ENCODE results near the gene GDF9. TPM values are rescaled to one million over a fixed set of nuclear protein-coding genes. Genes with fewer than 3 reads are reported as not detected.
A peak's percentile ranks its signal among the peaks of the same experiment; 100 is the strongest.

GDF9 gene
- polyA plus RNA-seq, 4 donors = 0.32 to 0.67 (median 0.34) TPM; not detected in 1

GRCh38 chr5:132839426-132840301, 26.6 kb downstream of the GDF9 start:
- H3K36me3 ChIP-seq (ENCODE audit: control insufficient read depth in 3 of 3, insufficient read depth in 2 of 3, low read depth in 1 of 3, low read length in 3 of 3) = no peaks in the 10 kb centered on the region
- no peaks in the 10 kb centered on the region for H3K9me3 ChIP-seq (ENCODE audit: control insufficient read depth in 2 of 2, insufficient read depth in 1 of 2, low read depth in 1 of 2, low read length in 1 of 2)
- peak overlapping the region; percentile 43 to 90 (median 86) for H3K27ac ChIP-seq (ENCODE audit: low read depth in 1 of 3, low read length in 2 of 3)
- no peak overlapping the region for H3K4me3 ChIP-seq (ENCODE audit: low read depth in 1 of 3, low read length in 3 of 3)
- peak; percentile 84 to 88 for DNase-seq
- peaks cover 6 to 53% (median 7%) of the 10 kb centered on the region in 3 donors for H3K4me1 ChIP-seq (ENCODE audit: control insufficient read depth in 3 of 3, insufficient read depth in 2 of 3, low read depth in 1 of 3, low read length in 2 of 3)
- no peak for FAIRE-seq
- no peaks in the 10 kb centered on the region for H3K27me3 ChIP-seq (ENCODE audit: control insufficient read depth in 3 of 3, insufficient read depth in 3 of 3, low read length in 3 of 3)
- WGBS, 3 donors = 21 to 51% (median 41%) methylated on average over 8 of the region's 8 CpGs

- FAIRE-seq = no peak
- H3K9me3 ChIP-seq (ENCODE audit: control insufficient read depth in 2 of 2, insufficient read depth in 1 of 2, low read depth in 1 of 2, low read length in 1 of 2) = no peaks in the 10 kb centered on the region
- peak in 1 of 2 donors; percentile 45 for DNase-seq
These were observed 27.6 kb downstream of the GDF9 start for GRCh38 chr5:132838516-132839282.

GRCh38 chr5:132837868-132838267, 28.4 kb downstream of the GDF9 start:
- 6 to 56% (median 30%) methylated on average over 2 of the region's 2 CpGs for WGBS, 3 donors
- no peaks in the 10 kb centered on the region for H3K36me3 ChIP-seq (ENCODE audit: control insufficient read depth in 3 of 3, insufficient read depth in 2 of 3, low read depth in 1 of 3, low read length in 3 of 3)
- DNase-seq = peak; percentile 73 to 83

More at GRCh38 chr5:132838516-132839282, 27.6 kb downstream of the GDF9 start:
- no peaks in the 10 kb centered on the region for H3K27me3 ChIP-seq (ENCODE audit: control insufficient read depth in 3 of 3, insufficient read depth in 3 of 3, low read length in 3 of 3)
- H3K36me3 ChIP-seq (ENCODE audit: control insufficient read depth in 3 of 3, insufficient read depth in 2 of 3, low read depth in 1 of 3, low read length in 3 of 3) = no peaks in the 10 kb centered on the region
- peak overlapping the region in 2 of 3 donors; percentile 86 to 90 for H3K27ac ChIP-seq (ENCODE audit: low read depth in 1 of 3, low read length in 2 of 3)
- H3K4me1 ChIP-seq (ENCODE audit: control insufficient read depth in 3 of 3, insufficient read depth in 2 of 3, low read depth in 1 of 3, low read length in 2 of 3) = peaks cover 6 to 53% (median 7%) of the 10 kb centered on the region in 3 donors
- 30 to 65% (median 41%) methylated on average over 3 of the region's 3 CpGs for WGBS, 3 donors
- no peak overlapping the region for H3K4me3 ChIP-seq (ENCODE audit: low read depth in 1 of 3, low read length in 3 of 3)

GRCh38 chr5:132836852-132837251, 29.4 kb downstream of the GDF9 start:
- Histone ChIP-seq H3K4me1 (ENCODE audit: control insufficient read depth in 3 of 3, insufficient read depth in 2 of 3, low read depth in 1 of 3, low read length in 2 of 3) (peaks cover 6 to 53% (median 7%) of the 10 kb centered on the region in 3 donors), H3K9me3 (ENCODE audit: control insufficient read depth in 2 of 2, insufficient read depth in 1 of 2, low read depth in 1 of 2, low read length in 1 of 2) (no peaks in the 10 kb centered on the region), H3K27me3 (ENCODE audit: control insufficient read depth in 3 of 3, insufficient read depth in 3 of 3, low read length in 3 of 3) (no peaks in the 10 kb centered on the region), H3K4me3 (ENCODE audit: low read depth in 1 of 3, low read length in 3 of 3) (no peak overlapping the region), H3K27ac (ENCODE audit: low read depth in 1 of 3, low read length in 2 of 3) (peak overlapping the region in 2 of 3 donors; percentile 24 to 86), H3K36me3 (ENCODE audit: control insufficient read depth in 3 of 3, insufficient read depth in 2 of 3, low read depth in 1 of 3, low read length in 3 of 3) (no peaks in the 10 kb centered on the region)
- no peak for FAIRE-seq
- WGBS, 3 donors = 89 to 100% (median 93%) methylated on average over 1 of the region's 1 CpG
- no peak for DNase-seq

More at GRCh38 chr5:132837868-132838267, 28.4 kb downstream of the GDF9 start:
- Histone ChIP-seq H3K27me3 (ENCODE audit: control insufficient read depth in 3 of 3, insufficient read depth in 3 of 3, low read length in 3 of 3) (no peaks in the 10 kb centered on the region), H3K27ac (ENCODE audit: low read depth in 1 of 3, low read length in 2 of 3) (peak overlapping the region in 2 of 3 donors; percentile 86 to 90), H3K9me3 (ENCODE audit: control insufficient read depth in 2 of 2, insufficient read depth in 1 of 2, low read depth in 1 of 2, low read length in 1 of 2) (no peaks in the 10 kb centered on the region), H3K4me3 (ENCODE audit: low read depth in 1 of 3, low read length in 3 of 3) (no peak overlapping the region), H3K4me1 (ENCODE audit: control insufficient read depth in 3 of 3, insufficient read depth in 2 of 3, low read depth in 1 of 3, low read length in 2 of 3) (peaks cover 6 to 53% (median 7%) of the 10 kb centered on the region in 3 donors)
- no peak for FAIRE-seq

DNA sequence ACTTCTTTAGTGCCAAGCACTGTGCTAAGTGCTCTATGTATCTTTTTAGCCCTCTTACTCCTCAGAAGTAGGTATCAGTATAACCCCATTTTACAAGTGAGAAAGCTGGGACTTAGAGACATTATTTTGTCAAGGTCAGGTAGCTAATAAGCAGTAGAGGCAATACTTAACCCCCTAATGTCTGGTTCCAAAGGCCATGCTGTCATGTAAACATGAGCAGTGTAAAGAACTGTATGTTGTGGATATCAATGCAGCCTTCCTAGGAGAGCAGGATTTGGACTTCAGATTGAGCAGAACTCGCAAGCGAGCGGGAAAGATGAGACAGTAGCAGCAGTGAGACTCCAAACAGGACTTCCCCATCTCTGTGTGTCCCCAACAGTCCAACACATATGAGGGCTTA, 32.2 kb downstream of the GDF9 start:
- no peaks in the 10 kb centered on the region for H3K27me3 ChIP-seq (ENCODE audit: control insufficient read depth in 3 of 3, insufficient read depth in 3 of 3, low read length in 3 of 3)
- FAIRE-seq = no peak
- no peak overlapping the region for H3K4me3 ChIP-seq (ENCODE audit: low read depth in 1 of 3, low read length in 3 of 3)
- 92 to 100% (median 99%) methylated on average over 3 of the region's 3 CpGs for WGBS, 3 donors
- H3K36me3 ChIP-seq (ENCODE audit: control insufficient read depth in 3 of 3, insufficient read depth in 2 of 3, low read depth in 1 of 3, low read length in 3 of 3) = peaks cover 0 to 2% (median 0%) of the 10 kb centered on the region in 3 donors
- H3K9me3 ChIP-seq (ENCODE audit: control insufficient read depth in 2 of 2, insufficient read depth in 1 of 2, low read depth in 1 of 2, low read length in 1 of 2) = no peaks in the 10 kb centered on the region
- no peak for DNase-seq
- H3K4me1 ChIP-seq (ENCODE audit: control insufficient read depth in 3 of 3, insufficient read depth in 2 of 3, low read depth in 1 of 3, low read length in 2 of 3) = peaks cover 10 to 38% (median 11%) of the 10 kb centered on the region in 3 donors
- H3K27ac ChIP-seq (ENCODE audit: low read depth in 1 of 3, low read length in 2 of 3) = no peak overlapping the region

GRCh38 chr5:132832612-132833011, 33.7 kb downstream of the GDF9 start:
- Histone ChIP-seq H3K4me1 (ENCODE audit: control insufficient read depth in 3 of 3, insufficient read depth in 2 of 3, low read depth in 1 of 3, low read length in 2 of 3) (peaks cover 4 to 31% (median 4%) of the 10 kb centered on the region in 3 donors), H3K9me3 (ENCODE audit: control insufficient read depth in 2 of 2, insufficient read depth in 1 of 2, low read depth in 1 of 2, low read length in 1 of 2) (no peaks in the 10 kb centered on the region), H3K27ac (ENCODE audit: low read depth in 1 of 3, low read length in 2 of 3) (no peak overlapping the region), H3K4me3 (ENCODE audit: low read depth in 1 of 3, low read length in 3 of 3) (no peak overlapping the region), H3K36me3 (ENCODE audit: control insufficient read depth in 3 of 3, insufficient read depth in 2 of 3, low read depth in 1 of 3, low read length in 3 of 3) (peaks cover 0 to 7% (median 0%) of the 10 kb centered on the region in 3 donors), H3K27me3 (ENCODE audit: control insufficient read depth in 3 of 3, insufficient read depth in 3 of 3, low read length in 3 of 3) (no peaks in the 10 kb centered on the region)
- DNase-seq = no peak
- 88 to 94% (median 90%) methylated on average over 5 of the region's 5 CpGs for WGBS, 3 donors
- FAIRE-seq = no peak

GRCh38 chr5:132831095-132831860, 35.0 kb downstream of the GDF9 start:
- no peak for FAIRE-seq
- Histone ChIP-seq H3K9me3 (ENCODE audit: control insufficient read depth in 2 of 2, insufficient read depth in 1 of 2, low read depth in 1 of 2, low read length in 1 of 2) (no peaks in the 10 kb centered on the region), H3K36me3 (ENCODE audit: control insufficient read depth in 3 of 3, insufficient read depth in 2 of 3, low read depth in 1 of 3, low read length in 3 of 3) (peaks cover 0 to 14% (median 0%) of the 10 kb centered on the region in 3 donors), H3K4me1 (ENCODE audit: control insufficient read depth in 3 of 3, insufficient read depth in 2 of 3, low read depth in 1 of 3, low read length in 2 of 3) (peaks cover 4 to 21% (median 4%) of the 10 kb centered on the region in 3 donors), H3K27ac (ENCODE audit: low read depth in 1 of 3, low read length in 2 of 3) (peak overlapping the region; percentile 60 to 93 (median 82)), H3K27me3 (ENCODE audit: control insufficient read depth in 3 of 3, insufficient read depth in 3 of 3, low read length in 3 of 3) (no peaks in the 10 kb centered on the region), H3K4me3 (ENCODE audit: low read depth in 1 of 3, low read length in 3 of 3) (peak overlapping the region; percentile 61 to 82 (median 62))
- 75 to 87% (median 85%) methylated on average over 14 to 15 of the region's 15 CpGs for WGBS, 3 donors
- peak; percentile 54 to 70 for DNase-seq
